GM19467 (cell line): Measurements from ENCODE around the gene RABGGTA.

Experiments
- ATAC-seq: cut with Tn5 transposase; IDR thresholded peaks from one replicate; pipeline ENCODE4 v1.9.1; 2021; ENCODE audit warnings: mild to moderate bottlenecking, moderate library complexity; ENCODE audit not compliant: unreplicated experiment

Gene RABGGTA

GRCh38 chr14:24271134-24271833 is at the start of gene RABGGTA:
RABGGTA (minus strand) TSS chr14:24271597; CDS start chr14:24271115, 482 bp downstream.
- ATAC-seq, result peak; percentile 85

- ATAC-seq, result no peak
Measured at GRCh38 chr14:24317141-24317928, 45.9 kb upstream of the RABGGTA start.

GRCh38 chr14:24316597-24316950 is 45.2 kb upstream of the RABGGTA start:
- ATAC-seq, result no peak

GRCh38 chr14:24315807-24316596 is 44.6 kb upstream of the RABGGTA start:
- ATAC-seq, result no peak

- no peak for ATAC-seq
Measured at GRCh38 chr14:24315243-24315806, 43.9 kb upstream of the RABGGTA start.

- no peak for ATAC-seq
Measured at GRCh38 chr14:24314377-24315193, 43.2 kb upstream of the RABGGTA start.

GRCh38 chr14:24313913-24314312 is 42.5 kb upstream of the RABGGTA start:
- ATAC-seq, result no peak

GRCh38 chr14:24312736-24313507 is 41.5 kb upstream of the RABGGTA start:
- no peak for ATAC-seq

GRCh38 chr14:24311837-24312615 is 40.6 kb upstream of the RABGGTA start:
- ATAC-seq, result no peak

GRCh38 chr14:24310646-24311604 is 39.5 kb upstream of the RABGGTA start, which contains the start of gene LTB4R:
LTB4R (plus strand) TSS chr14:24311502; CDS start chr14:24315652, 4,150 bp downstream.
- peak; percentile 57 for ATAC-seq

GRCh38 chr14:24310265-24310645 is 38.9 kb upstream of the RABGGTA start:
- ATAC-seq, result no peak

- ATAC-seq, result no peak
Measured at GRCh38 chr14:24309538-24310264, 38.3 kb upstream of the RABGGTA start, which contains the start of gene LTB4R2. LTB4R2 (plus strand) TSS chr14:24310140; CDS start chr14:24310665, 525 bp downstream.

GRCh38 chr14:24308342-24309124 is 37.1 kb upstream of the RABGGTA start:
- no peak for ATAC-seq

GRCh38 chr14:24307575-24308341 is 36.4 kb upstream of the RABGGTA start, which contains the start of gene CIDEB:
CIDEB (minus strand) TSS chr14:24307977; CDS start chr14:24307858, 119 bp downstream.
- no peak for ATAC-seq

GRCh38 chr14:24307156-24307574 is 35.8 kb upstream of the RABGGTA start:
- no peak for ATAC-seq
